NCI-H1417 (cell line): ENCODE results near the gene RSPH1.
A peak's percentile ranks its signal among the peaks of the same experiment; 100 is the strongest.

Experiments used
- DNase-seq, 3 experiments: peaks; one replicate each; lab custom pipeline; 2025; lab: John Stamatoyannopoulos, UW

Gene RSPH1

DNA sequence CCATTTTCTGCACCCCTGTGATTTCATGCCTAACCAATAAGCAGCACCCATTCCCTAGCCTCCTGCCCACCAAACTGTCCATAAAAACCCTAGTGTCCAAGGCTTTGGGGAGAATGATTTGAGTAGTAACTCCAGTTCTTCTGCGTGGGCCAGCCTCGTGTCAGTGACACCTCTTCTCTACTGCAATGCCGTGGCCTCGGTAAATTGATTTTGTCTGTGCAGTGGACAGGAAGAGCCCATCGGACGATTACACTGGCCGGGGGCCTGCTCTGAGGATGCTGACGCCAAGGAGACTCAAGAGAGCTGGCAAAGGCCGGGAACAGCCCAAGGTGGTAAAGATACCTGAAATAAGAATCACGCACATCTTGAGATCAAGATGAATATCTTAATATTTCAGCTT, 29.3 kb downstream of the RSPH1 start:
- DNase-seq, result no peak

DNA sequence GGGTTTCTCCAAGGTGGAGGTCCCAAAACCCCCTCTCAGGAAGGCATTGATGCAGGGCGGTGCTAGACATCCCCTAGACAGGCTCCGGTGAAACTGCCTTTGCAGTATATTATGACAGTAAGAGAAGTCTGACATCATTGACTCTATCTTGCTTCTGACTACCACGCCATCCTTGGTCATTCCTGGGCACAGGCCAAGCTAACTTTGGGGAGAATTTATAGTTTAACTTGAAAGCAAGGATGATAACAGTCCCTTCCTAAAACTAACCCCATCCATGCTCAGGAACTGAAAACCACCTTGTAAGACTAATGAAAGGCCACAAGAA, 30.3 kb downstream of the RSPH1 start:
- DNase-seq, result no peak

DNA sequence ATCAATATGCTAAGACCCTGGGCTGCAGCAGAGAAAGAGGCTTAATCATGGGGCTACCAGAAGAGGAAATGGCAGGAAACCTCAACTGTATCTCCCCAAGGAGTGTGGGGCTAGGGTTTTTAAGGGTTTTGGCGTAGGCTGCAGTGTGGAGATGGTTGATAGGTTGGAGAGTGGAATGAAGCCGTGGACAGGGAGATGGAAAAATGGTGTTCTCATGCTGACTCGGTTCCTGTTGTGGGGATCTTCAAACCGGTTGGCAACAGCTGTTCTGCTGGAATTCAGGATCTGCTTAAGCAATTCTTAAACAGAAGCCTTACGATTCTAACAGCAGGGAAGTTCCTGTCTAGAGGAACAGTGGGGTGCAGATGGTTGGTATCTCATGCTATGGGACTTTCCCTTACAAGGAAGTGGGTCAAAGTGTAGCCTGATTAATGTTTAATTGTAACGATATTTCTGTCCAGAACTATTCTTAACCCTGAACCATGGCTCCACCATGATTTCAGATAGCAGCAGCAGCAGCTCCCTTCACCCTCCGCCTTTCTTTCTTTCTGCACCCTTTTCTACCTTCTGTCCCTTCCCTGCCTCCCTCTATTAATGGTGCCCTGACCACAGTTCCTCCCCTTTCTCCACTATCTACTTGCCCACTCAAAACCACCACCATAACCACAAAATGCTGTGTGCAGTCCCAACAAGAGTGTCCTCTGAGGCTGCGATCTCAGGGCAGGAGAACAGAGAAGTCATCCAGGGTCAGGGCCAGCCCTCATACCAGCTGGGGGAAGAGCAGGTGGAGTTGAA, 30.8 kb downstream of the RSPH1 start:
- DNase-seq, result no peak

DNA sequence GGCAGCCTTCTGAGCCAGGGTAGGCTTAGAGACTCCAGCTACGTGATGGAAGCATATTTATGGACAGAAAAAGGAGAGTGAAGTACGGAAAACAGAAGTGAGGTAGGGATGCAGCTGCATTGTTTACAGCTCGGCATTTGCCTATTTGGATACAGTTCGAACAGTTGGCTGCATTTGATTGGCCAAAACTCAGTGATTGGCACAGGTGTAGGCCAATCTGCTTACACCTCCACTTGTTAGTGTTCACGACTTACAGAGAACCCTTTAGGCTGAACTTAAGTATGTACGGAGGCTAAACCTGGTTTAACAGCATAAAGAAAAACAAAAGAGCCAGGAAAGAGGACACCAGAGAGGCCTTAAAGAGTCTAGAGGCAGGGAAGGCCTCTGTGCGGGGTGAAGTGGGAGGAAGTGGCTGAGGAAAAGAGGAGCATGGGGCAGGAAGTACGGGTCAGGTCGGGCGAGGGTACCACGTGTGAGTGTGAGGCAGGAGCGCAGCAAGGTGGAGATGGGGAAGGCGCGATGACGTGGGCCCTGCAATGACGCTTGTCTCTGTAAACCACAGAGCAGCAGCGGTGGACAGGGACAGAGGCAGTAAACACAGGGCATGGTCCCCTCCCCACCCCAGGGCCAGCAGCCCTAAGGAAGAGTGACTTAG, 32.0 kb downstream of the RSPH1 start:
- DNase-seq, result peak in 1 of 3 experiments; percentile 51

DNA sequence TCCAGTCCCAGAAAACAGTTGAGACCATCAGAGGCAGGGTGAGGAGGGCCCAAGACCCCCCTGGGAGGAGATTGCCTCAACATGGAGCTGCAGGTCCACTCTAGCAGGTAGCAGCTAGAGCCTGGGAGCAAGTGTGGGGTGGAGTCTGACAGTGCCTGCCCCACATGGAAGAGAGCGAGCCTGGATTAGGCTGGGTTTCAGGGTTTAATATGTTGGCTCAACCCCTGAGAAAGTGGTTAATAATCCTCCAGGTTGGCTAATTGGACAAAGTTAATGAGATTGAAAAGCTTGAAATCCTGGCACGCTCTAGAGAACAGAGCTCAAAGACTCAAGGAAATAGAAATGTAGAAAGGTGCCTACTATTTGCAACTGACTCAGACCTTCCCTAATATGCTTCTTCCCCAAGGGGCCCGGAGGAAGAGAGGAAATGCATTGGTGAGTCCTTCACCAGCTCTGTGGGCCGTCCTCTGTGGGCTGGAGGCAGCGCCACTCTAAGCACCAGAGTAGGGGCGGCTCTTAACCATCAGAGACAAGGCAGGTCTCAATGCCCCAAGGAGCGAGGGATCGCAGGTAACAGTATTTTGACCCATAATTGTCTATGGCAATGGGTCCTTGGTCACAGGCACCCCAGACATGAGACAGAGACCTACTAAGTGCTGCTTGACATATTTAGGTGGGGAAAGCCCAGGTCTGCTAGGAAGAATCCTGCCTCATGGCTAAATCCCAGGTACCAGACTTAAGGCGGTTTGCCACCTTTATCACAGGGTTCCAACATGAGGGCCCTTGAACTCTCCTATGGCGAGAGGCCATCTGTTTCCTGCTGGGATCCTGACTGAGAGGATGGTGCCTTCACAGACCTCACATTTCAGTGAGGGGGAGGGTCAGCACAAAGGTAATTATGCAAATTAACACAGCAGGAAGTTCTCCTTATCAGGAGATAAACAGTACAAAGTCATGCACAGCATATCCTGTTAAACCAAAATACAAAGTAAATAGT, 33.8 kb downstream of the RSPH1 start:
- DNase-seq, result peak; percentile 17 to 69 (median 42)

DNA sequence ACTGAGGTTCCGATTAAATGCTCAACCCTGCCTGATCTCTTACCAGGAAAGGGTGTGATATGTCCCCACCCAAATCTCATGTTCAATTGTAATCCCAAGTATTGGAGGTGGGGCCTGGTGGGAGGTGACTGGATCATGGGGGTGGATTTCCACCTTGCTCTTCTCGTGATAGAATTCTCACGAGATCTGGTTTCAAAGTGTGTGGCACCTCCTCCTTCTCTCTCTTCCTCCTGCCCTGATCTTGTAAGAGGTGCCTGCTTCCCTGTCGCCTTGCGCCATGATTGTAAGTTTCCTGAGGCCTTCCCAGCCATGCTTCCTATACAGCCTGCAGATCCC, 34.9 kb downstream of the RSPH1 start:
- peak in 1 of 3 experiments; percentile 67 for DNase-seq

DNA sequence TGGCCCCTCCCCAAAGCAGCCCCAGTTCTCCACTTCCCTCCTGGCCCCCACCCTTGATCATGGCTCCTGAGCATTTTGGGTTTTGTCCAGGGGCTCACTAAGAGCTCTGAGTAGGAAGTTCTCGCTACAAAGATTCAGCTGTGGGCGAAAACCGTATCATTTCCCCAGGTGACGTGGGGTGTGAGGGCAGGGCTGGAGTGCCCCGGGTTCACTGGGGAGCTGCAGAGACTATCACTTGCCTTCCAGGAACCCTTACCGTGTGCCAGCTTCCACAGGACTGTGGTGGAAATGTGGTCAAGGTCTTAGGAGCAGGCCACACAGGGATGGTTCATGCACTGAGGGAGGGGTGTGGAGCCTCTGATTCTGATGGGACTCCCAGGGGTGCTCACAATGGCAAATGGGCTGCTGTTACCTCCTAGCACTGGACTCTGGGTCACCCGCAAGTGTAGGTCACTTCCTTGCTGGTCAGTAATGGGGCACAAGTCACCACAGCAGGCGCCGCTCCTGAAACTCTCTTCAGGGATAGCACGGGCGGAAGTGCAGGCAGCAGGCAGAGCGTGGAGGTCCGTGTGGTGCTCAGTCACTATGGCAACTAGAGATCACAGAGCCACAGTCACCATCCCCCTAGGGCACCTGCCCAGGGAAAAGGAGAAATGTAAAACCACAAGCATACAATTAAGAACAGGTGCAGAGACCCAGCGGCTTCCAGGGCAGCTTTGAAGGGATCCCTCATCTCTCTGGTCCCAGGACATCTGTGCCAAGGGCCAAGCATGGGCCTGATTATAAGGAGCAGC, 35.4 kb downstream of the RSPH1 start:
- DNase-seq, result peak; percentile 86 to 97 (median 89)

DNA sequence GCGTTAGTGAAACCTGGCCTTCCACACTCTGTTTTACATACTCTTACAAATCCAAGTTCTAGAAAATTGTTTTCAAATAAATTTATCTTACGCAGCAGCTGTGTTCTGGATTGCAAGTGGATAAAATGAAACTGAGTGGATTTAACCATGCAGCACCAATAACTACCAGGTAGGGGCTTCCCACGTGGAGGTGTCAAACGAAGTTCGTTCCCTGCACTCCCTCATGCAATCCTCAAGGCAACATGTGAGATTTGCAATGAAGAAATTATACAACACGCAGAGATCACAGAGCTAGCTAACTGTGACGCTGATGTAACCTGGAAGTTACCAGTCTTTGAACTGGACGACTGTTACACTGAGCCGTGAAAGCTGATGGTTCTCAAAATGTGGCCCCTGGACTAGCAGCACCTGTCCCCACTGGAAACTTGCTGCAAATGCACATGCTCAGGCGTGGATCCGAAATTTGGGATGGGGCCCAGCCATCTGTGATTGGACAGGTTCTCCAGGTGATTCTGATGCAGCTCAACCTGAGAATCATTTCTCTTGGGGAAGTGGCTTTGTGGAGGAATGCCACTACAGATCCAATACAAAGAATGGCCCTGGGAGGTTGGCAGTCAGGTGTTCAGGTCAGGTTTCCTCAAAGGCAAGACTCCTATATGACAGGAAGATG, 36.3 kb downstream of the RSPH1 start:
- no peak for DNase-seq

DNA sequence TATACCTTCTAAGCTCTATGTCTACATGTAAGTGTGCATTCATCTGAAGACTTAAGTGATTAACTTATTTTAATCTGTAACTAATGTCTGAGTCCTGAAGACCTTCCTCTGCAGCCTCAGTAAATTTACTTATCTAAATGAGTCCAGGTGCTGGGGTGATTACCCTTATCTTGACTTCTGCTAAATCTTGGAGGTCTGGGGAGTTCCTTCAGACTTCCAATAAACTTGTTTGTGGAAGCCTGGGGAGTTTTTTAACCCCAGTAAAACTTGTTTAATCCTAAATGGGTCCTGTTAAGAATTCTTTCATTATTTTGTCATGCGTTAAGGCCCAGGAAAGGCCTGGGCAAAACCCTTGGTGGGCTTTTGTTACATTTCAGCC, 37.0 kb downstream of the RSPH1 start:
- DNase-seq, result no peak

DNA sequence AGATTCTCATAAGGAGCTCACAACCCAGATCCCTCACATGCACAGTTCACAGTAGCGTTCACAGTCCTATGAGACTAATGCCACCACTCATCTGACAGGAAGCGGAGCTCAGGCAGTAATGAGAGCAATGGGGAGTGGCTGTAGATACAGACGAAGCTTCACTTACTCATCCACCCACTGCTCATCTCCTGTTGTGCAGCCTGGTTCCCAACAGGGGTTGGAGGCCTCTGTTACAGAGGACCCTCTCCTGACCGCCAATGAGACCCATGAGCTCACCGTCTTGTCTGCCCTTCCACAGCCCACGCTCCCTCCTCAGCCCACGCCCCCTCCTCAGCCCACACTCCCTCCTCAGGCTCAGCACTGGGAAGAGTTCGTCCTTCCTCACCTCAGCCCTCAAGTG, 39.6 kb downstream of the RSPH1 start:
- no peak for DNase-seq

DNA sequence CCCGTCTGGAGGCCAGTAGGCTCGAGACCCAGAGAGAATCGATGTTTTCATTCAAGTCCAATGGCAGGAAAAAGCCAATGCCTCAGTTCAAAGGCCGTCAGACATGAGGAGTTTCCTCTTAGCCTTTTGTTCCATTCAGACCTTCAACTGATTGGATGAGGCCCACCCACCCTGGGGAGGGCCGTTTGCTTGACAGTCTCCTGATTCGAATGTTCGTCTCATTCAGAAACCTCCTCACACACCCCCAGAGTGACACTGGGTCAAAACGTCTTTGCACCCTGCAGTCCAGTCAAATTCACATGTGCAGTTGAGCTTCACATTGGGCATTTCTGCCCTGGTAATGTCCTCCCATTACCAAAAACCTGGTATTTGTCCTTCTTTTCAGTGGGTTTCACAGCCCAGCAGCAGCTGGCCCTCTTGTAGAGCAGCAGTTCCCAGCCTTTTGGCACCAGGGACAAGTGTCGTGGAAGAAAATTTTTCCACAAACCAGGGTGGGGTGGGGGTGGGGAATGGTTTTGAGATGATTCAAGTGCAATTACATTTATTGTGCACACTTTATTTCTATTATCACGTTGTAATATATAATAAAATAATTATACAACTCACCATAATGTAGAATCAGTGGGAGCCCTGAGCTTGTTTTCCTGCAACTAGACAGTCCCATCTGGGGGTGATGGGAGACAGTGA, 40.1 kb downstream of the RSPH1 start:
- DNase-seq, result no peak

DNA sequence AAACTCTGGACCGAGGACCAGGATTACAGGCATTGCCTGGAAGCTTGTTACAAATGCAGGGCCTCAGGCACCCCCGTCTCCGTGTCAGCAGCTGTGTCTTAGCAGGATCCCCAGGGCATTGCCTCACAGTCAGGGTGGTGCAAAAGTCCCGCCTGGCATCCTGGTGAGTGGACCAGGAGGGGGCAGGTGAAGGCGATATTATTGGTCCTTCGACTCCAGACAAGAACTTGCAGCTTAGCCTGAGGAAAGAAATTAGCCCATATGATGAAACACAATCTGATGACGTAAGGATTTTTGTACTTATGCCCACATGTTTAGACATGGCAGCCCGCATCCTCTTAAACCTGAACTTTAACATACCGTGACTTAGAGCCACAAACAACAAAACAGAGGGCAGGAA, 40.8 kb downstream of the RSPH1 start:
- peak in 1 of 3 experiments; percentile 29 for DNase-seq

DNA sequence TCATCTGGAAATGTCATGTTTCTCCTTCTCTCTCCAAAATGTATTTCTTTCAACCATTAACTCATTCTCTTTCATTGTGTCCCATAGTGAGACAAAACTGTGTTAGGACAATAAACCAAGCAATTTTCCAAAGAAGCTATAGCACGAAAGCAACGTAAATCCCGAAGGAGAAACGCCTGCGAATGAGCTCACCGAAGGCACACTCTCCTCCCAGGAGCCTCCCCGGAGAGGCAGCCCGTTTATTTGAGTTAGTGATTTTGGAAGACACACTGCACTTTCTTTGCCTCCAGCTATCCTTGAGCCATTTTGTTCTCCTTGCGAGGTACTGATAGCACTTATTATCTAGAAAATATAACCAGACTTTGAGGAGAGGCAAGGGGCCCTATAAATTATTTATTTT, 41.2 kb downstream of the RSPH1 start:
- no peak for DNase-seq

DNA sequence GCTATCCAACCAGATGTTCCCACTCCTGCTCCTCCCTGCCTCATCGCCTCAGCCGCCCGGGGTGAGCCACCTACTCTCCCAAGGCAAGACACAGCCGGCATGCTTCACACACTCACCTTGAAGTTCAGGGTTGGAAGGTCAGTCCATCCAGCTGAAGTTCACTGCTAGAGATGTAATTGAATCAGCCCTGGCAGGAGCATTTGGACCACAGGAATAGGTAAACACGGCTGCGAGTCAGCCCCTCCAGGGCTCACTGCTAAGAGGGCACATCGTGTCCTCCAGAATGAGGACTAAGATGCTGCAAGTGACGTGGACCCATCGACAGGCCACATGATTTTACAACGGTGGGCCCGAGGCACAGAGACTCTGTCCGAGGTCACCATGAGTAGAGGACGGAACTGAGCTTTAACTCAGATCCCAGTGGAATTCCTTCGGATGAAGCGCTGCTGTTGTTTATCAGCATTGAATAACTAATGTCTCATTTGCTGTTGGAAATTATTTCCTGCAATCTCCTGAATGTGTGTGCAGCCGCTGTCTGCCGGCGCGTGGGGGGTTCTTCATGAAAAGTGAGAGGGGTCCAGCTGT, 41.9 kb downstream of the RSPH1 start:
- DNase-seq, result no peak

DNA sequence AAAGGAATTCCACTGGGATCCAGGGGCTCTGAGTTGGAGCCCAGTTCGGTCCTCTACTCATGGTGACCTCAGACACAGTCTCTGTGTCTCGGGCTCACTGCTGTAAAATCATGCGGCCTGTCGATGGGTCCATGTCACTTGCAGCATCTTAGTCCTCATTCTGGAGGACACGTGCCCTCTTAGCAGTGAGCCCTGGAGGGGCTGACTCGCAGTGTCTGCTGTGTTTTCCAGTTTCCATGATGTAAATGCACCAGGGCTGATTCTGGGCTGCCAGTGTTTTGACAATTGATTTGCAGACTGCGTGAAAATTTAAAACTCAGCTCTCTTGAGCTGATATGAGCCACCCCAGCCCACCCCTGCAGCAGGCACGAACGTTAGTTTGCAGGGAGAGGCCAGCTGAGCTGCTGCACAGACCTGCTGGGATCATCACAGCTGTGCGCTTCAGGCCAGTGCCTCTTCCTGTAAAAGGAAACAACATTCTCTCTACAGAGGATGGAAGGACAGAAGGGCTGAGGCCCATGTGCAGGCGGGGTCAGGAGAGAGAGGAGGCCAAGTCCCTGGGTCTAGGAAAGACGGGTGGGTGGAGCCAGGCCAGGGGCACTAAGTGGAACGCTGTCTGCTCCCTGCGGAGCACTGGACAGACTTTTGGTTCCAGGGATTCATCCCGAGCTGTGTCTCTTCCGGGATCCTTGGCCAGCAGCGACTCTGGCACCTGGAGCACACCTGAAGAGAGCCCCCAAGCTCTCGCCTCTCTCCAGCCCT, 42.6 kb downstream of the RSPH1 start:
- DNase-seq, result peak in 1 of 3 experiments; percentile 15

DNA sequence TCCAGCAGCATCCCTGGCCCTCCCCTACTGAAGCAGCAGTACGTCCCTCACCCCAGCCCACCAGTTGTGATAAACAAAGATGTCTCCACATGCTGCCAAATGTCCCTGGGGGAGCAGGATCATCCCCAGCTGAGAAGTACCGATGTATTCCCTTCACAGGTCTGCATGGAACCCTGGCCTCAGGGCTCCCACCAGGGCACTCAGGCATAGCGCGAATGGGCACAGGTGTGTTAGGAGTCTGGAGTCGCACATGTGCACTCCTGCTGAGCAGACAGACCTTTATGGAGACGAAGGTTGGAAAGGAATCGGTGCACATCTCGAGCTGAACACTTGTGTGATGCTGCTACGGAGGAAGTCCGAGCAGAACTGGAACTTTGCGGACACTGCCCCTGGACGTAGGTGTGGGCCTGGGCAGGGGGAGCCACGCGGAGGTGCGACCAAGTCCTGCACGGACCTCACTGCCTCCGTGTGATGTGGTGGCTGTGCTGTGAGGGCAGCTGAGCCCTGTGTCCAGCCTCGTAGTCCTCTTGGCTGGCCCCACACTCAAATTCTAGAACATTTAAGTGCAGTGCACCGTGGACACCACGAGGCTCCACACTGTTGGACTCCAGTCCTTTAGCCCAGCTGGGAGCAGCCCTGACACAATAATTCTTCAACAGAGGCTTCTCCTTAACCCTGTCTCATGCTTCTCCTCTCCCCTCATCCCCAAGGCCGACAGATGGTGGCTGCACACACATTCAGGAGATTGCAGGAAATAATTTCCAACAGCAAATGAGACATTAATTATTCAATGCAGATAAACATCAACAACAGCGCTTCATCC, 43.4 kb downstream of the RSPH1 start:
- DNase-seq, result peak in 1 of 3 experiments; percentile 21

DNA sequence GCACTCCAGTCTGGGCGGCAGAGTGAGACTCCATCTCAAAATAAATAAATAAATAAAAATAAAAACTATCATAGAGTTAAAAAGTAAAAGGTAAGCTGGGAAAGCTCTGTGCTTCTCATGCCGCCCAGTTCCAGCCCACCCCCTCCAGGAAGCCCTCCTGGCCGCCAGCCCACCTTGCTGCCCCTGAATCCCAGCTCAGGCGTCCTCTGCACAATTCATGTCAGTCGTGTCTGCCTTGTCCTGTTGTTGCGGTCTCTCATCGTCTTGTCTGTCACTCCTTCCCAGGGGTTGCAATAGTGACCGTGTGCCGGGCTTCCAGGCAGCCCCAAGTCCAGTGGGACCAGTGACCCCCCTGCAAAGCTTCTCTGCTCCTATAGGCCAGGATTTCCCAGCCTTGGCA, 44.1 kb downstream of the RSPH1 start:
- DNase-seq, result no peak

DNA sequence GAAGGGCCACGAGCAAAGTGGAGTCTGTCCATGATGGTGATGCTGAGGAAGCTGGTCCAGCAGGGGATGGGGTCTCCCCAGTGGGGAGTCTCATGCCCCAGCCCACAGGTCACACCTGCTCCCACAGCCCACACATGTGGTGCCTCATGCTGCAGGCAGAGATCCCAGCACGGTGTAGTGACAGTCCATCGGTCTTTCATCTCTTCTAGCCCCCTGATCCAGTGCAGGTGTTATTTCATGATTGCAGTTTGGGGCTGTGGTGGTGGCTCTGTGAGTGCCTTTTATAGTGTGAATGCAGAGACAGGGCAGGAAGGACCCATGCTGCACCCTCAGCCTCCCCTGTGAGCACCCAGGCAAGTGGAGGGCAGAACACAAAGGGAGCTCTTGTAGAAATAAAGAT, 47.3 kb downstream of the RSPH1 start:
- no peak for DNase-seq

DNA sequence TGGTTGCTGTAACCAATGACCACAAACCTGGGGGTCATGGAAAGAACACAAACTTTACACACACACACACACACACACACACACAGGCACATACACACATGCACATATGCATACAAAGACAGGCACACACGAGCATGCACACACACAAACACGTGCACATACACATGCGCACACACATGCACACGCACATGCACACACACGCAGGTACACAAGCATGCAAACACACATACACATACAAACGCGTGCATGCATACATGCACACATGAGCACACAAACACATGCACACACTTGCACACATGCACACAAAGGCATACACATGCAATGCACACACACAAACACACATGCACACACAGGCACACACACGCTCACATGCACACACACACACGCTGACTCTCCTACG, 48.3 kb downstream of the RSPH1 start:
- no peak for DNase-seq
